Stimulated activated CD4-positive, alpha-beta T cell treated with anti-CD3 and anti-CD28 coated beads, TNF-alpha, amount 100 ng/mL, for 48 hours (primary cell): Measurements from ENCODE around the gene MAML2.

Experiments used
- DNase-seq, 3 donors: peaks; one replicate each; pipeline ENCODE4 v3.0.0-alpha.2; 2020; ENCODE audit warnings: low read depth in 3 of 3

The MAML2 gene

DNA sequence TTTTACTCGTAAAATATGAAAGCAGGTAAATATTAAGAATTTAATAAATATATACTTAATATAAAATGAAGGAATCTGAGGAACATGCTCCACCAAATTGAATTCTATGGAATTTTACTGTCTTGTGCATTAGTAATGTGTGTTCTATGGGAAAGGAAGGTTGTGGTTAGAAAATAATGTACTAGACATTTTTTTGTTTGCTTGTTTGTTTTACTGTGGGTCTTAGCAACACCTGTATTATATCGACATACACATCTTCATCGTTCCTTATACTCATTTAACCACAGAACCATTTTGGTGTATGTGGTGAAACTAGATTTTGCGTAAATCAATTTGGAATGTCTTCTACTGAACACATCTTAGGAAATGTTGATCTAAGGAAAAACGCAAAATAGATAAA lies 304.9 kb downstream of the MAML2 start:
- DNase-seq: no peak

DNA sequence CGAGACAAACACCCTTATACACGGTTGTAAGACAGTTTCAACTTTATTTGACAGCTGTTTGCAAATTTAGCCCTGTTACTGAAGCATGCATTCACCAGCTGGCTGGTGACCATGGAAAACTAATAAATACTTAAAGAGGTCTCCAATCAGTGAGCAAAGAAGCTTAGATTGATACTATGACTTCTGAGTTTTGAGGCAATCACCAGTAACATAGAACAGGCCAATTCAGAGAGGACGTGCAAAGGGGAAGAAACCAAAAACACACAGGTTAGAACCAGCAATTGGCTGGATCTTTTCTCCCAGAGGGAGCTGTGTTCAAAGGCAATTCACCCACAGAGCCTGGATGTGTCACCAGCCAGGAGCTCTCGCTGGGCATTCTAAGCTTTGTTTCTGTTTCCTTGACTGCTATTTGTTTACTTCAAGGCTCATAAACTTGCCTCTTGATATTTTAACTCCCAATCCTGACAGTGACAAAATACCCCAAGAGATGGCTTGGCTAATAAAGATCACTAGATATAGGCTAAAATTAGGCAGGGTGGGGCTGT lies 305.5 kb downstream of the MAML2 start:
- no peak for DNase-seq

DNA sequence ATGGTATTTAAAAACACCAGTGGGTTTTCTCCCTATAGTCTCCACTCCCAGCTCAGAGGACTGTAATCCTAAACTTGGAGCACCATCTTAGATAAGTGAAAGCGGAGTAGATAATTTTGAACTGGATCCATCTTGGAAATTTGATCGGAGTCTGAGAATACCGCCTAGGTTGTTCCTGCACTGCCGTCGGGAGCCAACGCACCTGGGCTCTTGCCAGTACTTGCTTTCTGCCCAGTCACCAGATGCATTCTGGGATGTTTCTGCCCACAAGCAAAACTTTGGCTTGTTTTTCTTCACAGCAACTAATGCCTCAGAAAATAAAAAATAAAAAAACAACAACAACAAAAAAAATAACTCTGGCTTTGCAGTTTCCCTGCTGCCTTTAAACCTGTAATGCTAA lies 306.1 kb downstream of the MAML2 start:
- DNase-seq: no peak

DNA sequence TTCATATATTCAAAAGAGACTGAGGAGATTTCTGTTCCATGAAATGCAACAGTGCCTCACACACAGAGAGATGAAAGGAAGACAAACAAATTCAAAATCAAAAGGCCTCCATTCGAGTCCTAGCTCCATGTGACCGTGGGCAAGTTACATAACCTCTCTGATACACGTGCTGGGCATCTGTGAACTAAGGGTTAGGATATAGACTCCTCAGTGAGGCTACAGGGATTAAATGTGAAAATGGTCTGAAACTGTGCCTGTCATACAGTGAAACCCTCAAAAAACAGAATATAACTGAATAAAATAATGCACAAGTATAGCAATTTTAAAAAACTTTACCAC lies 307.3 kb downstream of the MAML2 start:
- no peak for DNase-seq

DNA sequence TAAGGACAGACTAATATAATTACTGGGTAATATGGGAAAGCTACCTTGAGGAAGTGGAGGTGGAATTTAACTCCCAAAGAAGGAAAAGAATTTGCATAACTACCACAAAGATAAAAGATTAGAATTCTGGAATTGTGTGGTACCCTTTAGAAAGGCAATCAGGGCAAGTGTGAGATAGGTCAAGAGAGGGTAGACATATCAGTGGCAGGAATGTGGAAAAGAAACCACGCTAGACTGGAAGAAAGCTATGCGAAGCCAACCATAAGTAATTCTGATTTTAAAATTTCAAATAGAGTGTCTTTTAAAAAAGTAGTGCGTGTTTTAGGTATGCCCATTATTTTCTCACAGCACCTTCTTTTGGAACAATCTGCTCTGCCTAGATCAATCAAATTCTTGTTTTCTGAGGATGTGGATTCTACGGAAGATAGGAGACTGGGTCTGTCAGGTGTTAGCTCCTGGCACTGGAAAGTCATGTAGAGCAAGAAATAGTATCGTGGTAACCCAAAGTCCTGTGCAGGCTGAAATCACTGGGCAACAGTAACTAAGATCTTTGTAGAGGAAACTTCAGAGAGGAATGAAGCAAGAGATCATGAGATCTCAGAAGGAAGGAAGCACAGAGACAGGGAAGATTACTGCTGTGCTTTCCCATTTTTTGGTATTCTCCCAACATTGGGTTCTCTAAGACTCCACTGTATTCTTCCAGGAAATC lies 307.8 kb downstream of the MAML2 start:
- DNase-seq: no peak

DNA sequence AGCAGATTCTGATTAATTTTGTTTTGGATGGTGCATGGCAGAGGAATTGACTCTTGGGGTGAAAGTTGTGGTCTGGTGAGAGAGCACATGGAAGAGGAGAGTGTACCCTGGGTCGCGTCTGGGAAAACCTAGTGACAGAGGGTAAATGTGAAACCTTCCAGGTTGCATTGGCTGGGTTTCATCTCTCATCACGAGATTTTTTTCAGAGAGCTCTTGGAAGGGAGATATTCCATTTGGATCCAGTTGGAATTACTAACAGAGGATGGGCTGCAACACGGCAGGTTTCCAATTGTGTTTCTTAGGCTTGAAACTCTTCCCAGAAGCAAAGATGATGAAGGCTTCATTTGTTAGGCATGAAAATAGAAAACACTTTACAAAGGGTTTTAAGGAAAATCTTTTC lies 309.4 kb downstream of the MAML2 start:
- no peak for DNase-seq

DNA sequence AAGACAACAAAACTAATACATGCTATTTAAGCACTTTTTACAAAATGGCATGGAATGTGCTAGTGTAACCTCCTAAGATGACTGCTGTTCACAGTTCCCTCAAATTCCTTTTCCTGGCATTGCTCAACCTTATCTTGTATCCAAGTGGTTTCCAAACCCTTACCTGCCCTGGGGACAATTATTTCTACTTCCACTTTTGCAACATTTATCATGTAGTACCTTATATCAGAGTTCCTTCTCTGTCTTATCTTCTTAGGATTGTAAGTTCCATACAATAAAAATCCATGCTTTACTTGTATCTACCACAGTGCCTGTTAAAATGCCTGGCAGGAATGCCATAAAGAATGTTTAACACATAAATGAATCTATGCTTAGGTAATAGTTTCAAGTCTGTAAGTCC lies 309.9 kb downstream of the MAML2 start:
- no peak for DNase-seq

DNA sequence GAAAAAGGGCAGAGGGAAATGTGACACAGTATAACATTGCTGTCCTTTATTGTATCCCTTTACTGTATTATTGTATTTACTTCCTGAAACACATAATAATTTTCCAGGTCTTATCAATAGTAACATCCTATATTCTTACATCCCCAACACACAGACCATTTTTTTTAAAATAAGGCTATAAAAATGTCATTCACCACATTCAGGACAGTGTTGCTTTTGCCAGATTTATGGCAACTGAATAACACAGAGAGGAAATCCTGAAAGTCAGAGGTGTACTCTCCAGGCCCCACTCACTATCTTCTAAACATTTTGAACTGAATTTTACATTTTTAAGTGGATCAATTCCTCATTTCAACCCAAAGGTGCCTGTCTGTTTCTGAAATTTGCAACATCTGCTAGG lies 314.2 kb downstream of the MAML2 start:
- no peak for DNase-seq

DNA sequence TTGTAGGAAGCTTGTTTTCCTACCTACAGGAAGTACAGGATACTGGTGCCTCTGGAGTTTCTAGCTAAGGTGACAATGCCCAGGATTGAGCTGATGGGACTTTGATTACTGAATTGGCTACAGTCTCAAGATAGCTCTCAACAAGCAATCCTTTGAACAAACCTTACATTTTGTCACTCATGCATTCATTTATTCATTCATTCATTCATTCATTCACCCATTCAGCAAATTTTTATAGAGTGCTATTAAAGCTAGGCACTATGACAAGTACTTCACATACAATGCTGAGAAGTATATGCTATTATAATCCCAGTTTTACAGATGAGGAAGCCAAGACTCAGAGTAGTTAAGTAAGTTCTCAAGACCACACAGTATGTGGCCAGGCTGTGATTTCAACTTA lies 316.0 kb downstream of the MAML2 start:
- DNase-seq: no peak

DNA sequence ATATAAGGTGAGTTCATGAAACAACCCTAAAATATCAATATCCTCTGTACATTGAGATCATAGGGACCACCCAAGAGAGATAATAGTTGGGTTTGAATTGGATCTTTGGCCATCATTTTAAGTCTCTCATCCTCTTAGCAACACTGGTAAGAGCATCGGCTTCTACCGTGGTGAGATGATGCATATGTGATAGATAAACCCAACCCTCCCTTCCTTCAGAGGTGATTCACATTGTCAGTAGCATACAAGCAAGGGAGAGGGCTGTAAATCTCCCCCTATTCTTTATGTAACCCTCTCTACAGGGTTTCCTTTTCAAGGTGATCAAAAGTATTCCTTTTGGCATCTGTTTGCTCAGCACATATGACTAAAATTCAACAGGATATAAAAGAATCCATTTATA lies 316.7 kb downstream of the MAML2 start:
- DNase-seq: no peak

DNA sequence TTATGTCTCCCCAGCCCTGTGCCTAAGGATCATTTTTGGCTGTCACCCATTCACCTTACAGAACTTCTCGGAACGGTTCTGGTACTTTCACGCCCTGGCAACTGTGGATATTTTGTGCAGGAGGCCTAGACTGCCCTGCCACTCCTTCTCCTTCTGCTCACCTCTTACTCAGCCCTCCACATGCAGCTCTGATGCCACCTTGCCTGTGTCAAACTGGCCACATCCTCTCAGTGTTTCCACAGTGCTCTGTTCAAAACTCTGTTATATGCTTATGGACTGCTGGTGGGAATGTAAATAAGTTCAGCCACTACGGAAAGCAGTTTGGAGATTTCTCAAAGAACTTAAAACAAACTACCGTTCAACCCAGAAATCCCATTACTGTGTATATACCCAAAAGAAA lies 318.3 kb downstream of the MAML2 start:
- no peak for DNase-seq

DNA sequence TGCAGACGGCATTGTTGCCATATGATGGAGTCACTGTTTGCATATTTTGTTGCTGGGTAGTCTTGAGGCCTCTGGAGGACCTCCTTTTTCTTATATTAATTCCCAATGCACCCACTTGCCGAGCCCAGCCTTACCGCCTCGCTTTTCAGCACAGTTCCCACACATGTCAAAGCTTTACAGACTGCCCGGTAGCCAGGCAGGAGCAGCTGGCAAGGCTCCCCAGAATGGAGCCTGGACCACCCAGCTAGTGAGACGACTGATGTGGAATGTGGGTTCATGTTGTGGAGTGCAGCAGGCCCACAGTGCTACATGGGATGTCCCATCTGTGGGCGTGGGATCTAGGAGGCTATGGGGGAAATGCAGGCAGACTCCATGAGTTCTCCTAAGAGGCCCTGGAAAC lies 319.7 kb downstream of the MAML2 start:
- DNase-seq: no peak

DNA sequence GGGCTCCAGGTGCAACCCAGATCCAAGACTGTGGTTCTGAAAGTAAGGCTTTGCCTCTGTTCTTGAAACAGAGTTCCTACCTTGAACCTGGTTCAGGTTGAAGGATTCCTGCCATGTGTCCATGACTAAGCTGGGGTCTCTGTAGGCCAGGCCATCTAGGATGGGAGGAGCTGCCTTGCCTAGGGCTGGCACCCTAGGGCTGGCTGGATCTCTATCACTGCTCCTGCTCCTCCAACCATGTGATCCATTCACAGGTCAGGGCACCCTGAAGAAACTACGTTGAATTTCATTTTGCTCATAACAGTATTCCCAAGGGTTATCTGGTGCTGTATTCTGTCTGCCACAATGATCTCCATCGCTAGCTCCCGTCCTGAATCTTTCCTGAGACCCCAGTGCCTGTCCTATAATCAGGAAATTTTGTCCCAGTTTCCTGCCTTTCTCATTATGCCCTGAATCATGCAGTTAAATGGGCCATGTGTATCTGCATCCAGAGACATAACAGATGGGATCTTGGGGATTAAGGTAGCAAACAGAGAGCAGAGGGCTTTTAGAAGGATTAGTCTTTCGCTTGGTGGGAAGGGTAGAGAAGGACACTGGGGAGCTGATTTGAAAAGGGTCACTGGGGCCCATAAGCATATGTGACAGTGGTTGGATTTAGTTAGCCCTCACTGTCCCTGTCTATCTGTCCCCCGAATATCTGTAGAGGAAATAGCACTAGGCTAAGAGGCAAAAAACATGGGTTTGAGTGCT lies 320.9 kb downstream of the MAML2 start:
- no peak for DNase-seq

DNA sequence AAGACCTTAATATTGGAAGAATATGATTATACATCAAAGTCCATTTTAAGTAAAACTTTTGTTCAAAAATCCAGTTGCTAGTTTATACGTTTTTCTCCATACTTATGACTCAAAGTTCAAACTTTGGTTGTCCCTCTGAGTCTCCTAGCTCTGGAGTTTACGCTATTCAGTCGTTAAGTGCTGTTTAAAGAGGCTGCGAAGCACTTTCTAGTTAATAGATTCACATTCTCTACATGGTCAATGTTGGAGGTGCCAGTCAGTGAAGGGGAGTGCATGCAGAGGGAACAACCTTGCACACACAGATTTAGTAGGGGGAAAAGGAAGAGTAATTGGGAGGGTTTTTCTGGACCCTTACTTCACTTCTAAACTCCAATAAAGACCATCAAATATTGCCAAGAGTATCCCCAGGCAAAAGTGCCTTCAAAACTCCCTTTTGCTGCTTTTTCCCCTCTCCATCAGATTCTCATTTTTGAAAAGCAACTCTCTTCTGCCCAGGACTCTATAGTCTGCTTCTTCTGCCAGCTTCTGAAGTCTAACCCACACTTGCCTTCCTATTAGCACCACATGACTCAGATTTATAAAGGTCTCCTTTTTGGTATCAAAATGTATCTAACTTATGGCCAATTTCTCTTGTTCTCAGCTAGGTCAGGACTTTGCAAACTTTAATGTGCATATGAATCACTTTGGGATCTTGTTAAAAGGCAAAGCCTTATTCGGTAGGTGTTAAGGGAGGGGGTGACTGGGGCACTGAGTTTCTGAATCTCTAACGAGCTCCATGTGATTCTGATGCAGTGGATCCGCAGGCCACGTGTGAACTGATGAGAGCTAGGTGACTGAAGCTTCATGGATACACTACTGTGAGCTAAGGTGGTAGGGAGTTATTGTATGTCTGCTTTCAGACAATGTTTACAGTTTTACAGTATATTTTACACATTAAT lies 322.9 kb downstream of the MAML2 start:
- no peak for DNase-seq

DNA sequence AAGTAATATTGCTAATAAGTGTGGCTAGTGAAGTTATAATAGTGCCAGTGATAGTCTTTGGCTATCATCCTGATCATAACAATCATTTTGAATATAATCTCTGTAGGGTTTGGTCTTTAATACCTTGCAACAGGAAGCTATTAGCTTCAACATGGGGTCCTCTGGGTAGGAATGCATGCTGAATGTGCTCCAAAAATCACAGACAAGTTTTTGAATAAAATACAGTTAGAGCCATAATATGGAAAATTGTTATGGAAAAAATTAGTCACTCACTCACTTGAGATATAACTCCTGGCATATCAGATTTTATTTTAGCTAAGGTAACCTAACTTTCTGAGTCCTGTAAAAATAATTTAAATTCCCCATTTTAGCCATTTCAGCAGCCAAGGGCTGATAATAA lies 323.7 kb downstream of the MAML2 start:
- DNase-seq: no peak

DNA sequence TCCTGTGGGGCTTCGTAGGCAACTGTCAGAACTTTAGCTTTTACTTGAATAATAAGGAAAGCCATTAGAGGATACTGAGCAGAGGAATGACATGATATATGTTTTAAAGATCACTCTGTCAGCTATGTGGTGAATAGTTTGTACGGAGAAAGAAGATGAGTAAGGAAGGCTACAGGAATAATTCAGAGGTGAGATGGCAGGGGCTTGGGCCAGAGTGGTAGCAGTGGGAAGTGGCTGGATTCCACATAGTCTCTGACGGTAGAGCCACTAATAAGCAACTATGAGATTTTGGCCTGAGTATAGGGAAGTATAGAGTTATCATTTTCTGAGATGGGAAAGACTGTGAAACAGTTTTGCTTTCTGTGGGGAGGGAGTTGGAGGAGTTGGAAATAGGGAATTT lies 325.1 kb downstream of the MAML2 start:
- no peak for DNase-seq

DNA sequence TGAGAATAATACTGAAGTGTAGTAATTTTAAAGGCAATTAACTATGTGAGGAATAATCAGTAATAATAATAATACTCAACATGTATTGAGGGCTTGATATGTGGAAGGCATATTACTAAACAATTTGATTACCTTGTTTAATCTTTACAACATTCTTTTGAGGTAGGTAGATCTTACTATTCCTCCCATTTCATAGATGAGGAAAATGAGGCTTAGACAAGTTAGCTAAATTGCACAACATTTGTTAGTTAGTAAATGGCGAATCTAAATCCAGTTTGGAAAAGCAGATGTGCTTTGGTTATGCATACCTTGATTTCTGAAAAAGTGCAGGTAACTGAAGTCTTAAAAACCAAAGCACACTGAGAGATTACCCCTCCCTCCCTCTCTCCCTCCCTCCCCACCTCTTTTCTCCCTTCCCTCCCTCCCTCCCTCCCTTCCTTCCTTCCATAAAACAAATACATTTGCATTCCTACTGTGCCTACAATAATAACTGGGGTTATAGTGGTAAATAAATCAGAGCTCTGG lies 326.0 kb downstream of the MAML2 start:
- DNase-seq: no peak

DNA sequence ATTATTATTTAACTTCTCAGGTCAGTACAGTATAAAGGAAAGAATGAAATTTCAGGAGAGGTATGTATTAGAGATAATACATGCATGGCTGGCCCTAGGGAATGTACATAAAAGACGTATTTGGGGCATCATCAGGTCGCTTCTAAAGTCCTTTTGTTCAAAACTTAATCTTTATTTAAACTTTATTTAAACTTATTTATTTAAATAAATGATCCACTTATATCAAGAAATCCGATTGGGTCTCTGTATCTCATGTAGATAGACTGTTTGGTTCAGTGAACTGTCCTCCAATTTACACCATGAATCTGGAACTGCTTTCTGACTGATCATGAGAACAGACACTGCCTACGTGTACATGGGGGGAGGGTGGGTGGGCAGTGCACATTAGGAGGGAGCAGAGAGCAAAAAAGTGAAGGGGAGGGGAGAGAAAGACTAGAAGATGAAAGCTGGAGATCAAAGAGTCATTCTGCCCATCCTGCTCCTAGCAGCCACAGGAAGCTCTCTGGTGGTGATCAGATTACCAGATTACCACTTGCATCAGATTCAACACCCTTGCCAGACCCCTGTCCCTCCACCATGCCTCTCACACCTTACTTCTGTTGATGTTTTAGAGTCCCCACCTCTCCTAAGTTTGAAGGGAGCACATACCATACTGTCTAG lies 327.0 kb downstream of the MAML2 start:
- DNase-seq: peak in 1 of 3 donors; percentile 7

DNA sequence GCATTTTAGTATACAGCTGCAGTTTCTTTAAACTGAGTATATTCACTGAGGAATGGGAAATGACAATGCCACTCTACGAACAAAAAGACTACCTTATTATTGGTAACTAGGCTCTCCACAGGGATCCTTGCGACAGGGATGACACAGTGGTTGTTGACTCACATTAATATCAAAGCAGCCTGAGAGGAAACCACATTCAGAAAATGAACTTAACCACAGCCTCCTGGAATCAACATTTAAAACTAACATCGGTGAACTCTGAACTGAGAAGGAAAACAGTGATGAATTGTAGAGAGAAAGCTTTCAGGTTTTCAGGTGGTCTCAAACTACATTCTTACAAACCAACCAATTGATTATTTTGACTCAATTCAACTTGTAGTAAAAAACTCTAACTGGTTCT lies 328.8 kb downstream of the MAML2 start:
- DNase-seq: peak in 1 of 3 donors; percentile 28

DNA sequence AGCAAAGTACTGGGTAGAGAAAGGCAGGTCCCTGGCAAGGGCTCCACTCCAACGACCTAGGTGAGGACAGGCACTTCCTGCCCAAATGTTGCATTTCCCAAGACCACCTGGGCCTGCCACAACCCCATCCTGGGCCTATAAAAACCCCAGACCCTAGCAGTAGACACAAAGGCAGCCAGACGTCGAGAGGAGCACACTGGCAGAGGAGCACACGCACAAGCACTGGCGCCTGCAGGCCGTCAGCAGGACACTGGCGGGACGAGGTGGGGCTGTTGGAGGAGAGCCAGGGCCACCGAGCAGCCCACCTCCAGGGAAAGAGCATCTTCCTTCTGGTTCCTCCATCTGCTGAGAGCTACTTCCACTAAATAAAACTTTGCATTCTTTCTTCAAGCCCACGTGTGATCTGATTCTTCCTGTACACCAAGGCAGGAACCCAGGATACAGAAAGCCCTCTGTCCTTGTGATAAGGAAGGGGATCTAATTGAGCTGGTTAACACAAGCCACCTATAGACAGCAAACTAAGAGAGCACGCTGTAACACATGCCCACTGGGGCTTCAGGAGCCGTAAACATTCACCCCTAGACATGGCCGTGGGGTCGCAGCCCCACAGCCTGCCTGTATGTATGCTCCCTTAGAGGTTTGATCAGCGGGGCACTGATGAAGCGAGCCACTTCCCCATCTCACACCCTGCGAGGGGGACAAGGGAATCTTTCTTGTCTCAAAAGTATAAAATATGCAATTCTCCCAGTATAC lies 329.4 kb downstream of the MAML2 start:
- DNase-seq: peak in 1 of 3 donors; percentile 11
